GM19240 (cell line): Measurements from ENCODE around the gene GPAT2.
"Not testable (repeated sequence)": the region's sequence is repeated elsewhere in the genome, so short reads cannot be mapped to it uniquely, and the experiment has no call there.

ENCODE experiments used
- DNase-seq: peaks from one replicate; pipeline ENCODE4 v3.0.0; 2011; ENCODE audit warnings: low spot score; ENCODE audit not compliant: insufficient read length

Gene GPAT2, protein sequence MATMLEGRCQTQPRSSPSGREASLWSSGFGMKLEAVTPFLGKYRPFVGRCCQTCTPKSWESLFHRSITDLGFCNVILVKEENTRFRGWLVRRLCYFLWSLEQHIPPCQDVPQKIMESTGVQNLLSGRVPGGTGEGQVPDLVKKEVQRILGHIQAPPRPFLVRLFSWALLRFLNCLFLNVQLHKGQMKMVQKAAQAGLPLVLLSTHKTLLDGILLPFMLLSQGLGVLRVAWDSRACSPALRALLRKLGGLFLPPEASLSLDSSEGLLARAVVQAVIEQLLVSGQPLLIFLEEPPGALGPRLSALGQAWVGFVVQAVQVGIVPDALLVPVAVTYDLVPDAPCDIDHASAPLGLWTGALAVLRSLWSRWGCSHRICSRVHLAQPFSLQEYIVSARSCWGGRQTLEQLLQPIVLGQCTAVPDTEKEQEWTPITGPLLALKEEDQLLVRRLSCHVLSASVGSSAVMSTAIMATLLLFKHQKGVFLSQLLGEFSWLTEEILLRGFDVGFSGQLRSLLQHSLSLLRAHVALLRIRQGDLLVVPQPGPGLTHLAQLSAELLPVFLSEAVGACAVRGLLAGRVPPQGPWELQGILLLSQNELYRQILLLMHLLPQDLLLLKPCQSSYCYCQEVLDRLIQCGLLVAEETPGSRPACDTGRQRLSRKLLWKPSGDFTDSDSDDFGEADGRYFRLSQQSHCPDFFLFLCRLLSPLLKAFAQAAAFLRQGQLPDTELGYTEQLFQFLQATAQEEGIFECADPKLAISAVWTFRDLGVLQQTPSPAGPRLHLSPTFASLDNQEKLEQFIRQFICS

DNA sequence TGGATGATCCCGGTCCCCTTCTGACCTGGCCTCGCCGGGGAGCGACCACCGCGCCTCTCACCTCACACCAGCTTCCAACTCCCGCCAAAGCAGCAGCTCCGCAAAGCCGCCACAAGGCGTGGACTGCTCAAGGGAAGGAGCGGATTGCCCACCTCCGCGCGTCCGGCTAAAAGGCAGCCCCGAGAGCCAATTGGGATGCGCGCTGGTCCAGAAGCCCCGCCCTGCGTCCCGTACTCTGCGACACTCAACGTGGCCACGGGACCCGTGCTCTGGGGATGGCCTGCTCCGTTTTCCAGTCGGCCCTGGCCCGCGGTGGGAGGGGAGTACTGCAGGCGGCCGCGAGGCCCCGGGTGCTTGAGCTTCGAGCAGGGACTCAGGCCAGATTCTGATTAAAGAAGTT lies at the start of gene GPAT2:
Gene GPAT2, minus strand, starts transcription at position 125 of the 400 bp plus-strand sequence. CDS start 2,557 bp downstream, outside the sequence.
- DNase-seq = not testable (repeated sequence)

DNA sequence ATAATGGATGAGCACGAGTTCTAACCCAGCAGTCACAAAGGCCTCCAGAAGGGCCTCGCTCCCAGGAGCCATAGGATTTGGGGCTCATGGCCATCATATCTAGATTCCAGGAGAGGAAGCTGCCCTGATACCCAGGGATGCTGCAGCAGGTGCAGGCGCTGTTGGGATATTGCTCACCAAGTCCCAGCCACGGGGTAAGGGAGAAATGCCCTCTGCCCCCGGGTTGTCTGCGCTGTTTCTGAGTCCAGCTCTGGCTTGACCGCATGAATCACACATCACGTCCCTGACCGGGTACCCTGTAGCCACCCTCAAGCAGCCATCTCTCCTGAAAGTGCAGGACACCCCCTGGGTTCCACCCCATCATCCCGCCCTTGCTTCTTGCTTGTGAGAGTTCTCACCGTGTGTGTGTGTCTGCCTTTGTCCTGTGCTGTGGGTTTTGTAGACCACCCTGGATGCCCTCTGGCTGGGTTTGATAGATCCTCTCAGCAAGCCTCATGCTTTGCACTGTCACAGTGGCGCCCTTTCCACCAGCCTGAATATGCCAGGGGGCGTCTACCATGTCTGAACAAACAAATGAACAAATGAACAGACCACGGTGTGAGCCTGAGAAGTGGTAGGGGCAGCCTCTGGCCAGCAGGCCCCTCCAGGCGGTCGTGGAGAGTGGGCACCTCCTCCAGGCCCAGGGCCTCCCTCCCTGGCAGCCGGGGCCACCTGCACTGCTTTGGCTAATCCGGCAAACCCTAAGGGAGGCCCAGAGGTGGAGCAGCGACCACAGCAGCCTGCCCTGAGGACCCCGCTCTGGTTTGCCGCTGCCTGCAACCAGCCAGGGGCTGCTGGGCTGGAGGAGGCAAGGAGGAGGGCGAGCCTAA lies 49.5 kb upstream of the GPAT2 start:
- no peak for DNase-seq

DNA sequence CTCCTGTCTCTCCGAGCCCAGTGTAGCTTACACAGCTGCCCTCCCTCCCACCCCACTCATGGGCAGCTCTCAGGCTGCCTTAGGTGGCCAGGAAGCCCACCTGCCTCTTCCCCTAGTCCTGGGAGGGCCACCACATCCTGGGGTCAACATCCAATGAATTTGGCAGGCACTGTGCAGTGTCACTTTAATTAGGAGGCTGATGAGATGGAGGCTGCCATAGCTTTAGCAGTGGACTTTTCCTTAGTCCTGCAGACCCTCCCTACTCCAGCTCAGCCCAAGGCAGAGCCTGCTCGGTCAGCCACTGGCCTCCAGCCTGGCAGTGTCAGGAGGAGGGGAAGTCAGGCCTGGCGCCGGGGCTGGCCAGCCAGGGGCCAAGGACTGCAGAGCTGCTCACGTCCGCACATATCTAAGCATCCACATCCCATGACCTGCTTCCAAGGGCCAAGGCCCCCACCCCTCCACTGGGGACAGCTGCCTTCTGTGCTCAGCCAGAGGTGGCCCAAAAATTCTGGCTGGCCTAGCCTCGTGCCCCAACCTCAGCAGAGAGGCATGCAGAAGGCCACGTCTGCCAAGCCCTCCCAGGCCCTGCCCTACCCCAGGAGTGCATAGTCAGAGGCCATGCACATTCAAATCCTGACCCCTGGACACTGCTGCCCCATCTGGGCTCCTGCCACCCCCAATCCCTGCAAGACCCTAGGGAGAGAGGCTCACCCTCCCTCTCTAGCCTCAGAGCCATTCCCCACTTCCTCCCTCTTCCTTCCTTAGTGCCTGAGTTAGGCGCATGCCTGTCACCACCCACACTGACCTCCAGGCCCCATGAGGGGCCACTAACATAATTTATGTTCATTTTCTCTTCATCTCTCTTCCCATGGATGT lies 48.6 kb upstream of the GPAT2 start:
- no peak for DNase-seq

DNA sequence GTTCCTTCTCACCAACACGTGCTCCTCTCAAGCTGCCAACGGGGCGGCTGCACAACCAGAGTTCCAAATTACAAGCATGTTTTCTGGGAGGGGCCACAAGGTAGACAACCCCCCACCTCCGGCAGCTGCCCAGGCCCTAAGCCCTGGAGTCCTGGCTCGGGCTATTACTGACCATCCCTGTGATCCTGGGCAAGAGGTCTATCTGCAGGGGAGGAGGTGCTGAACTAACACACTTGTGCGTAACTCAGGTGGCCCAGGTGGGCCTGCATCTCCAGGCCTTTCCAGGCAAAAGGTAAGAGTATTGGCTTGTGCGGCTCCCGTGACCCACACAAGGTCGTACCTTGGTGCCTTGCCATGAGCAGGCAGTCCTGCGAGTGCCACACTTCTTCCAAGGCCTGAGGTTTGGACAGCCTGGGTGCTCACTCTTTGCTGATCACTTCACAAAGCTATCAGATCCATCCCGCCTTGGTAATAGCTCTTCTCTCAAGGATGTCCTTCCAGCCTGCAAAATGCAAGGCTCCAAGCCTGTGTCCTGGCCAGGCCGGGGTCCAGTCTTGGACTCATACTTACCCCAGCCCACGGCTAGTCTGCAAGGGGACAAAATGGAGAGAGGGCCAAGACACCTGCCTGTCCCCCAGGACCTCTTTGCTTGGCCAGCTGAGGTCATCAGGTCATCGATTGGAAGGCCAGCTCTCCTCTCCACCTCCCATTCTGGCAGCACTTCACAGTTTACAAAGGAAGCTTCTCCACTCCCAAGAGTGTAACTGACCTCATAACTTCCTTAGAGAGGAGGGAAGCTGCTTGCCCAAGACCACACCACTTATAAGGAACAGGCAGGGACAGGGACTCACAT lies 47.7 kb upstream of the GPAT2 start:
- DNase-seq = no peak

DNA sequence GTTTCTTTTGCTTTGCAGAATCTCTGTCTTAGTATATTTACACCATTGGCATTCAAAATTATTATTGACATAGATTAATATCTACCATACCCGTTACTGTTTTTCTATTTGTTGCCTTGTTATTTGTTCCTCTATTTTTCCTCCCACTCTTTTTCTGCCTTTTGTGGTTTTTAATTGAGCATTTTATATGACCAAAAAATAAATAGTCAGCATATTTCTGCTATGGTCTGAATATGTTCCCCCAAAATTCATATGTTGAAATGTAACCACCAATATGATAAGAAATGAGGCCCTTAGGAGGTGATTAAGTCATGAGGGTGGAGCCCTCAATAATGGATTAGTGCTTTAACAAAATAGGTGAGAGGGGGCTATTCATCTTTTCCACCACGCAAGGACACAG lies 46.3 kb upstream of the GPAT2 start:
- DNase-seq = no peak

DNA sequence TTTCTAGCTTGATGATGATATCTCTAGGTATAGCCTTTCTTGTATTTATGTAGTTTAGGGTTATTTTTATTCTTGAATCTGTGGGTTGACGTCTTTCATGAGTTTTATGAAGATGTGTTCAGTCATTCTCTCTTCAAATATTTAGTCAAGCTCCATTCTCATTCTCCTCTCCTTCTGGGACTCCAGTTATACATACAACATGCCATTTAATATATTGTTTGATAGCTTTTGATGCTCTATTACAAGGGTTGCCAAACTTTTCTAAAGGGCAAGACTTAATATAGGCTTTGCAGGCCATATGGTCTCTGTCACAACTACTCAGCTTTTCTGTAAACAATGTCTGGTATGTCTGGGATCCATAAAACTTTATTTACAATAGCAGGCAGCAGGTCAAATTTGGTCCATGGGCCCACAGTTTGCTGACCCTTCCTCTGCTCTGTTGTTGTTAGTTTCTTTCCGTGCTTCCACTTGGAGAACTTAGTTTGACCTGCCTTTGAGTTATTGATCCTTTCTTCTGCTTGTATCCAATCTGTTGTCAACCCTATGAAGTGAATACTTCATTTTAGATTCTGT lies 40.6 kb upstream of the GPAT2 start:
- DNase-seq = no peak

DNA sequence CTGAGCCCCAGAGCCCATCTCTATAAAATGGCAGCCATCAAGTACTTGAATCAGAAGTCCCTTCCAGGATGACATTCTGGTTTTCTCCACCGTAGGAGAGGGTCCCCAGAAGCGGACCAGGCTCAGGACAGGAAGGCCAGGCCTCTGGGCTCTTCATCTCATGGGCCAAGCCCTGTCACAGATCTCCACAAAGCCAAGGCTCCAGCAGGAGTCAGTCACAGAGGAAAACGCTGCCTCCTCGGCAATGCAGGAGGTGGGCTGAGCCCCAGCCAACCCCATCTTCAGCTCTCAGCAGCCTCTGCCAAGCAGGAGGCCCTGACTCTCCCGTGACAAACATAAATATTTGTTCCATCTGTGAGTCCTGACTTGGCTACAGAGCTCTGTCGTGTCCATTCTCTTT lies 39.4 kb upstream of the GPAT2 start:
- DNase-seq = no peak

DNA sequence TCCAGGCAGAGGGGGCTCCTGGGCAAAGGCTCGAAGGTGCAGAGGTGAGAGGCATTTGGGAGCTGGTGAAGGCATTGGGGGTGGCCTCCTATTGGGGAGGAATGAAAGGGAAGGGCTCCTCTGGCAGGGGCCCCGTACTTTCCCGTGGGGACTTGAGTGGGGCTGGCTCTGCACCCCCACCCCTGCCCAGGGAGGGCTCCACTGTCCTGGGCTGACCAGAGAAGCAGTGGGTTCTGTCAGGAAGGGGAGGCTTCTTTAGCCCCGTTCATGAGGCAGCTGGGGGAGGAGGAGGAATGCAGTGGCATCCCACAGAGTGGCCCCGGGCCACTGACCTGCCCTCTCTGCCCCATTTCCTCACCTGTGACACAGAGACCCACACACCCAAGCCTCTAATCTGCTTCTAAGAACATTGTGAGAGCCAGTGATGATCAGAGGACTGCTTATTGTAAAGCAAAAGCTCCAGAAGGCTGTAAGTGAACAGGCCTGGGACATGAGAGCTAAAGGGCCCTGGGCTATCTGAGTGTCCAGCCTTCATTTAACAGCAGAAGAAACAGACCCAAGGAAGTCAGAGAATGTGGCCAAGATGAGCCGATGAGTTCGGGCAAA lies 38.6 kb upstream of the GPAT2 start:
- no peak for DNase-seq

DNA sequence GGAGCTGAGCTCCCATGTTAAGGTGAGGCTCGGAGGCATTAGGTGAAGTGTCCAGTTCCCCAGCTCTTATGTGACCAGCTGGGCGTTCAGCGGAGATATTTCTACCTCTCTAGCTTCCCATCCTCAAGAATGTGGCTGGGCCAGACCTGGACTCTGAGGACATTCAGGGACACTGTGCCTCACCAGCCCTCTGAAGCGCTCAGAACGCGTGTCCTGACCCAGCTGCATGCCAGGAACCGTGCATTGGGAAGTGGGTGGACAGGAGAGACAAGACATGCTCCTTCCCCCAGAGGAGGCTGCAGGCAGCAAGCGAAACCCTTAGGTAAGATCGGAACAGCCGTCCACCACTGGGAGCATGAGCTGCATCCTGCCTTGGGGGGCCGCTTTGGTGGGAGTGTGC lies 38.0 kb upstream of the GPAT2 start:
- no peak for DNase-seq

DNA sequence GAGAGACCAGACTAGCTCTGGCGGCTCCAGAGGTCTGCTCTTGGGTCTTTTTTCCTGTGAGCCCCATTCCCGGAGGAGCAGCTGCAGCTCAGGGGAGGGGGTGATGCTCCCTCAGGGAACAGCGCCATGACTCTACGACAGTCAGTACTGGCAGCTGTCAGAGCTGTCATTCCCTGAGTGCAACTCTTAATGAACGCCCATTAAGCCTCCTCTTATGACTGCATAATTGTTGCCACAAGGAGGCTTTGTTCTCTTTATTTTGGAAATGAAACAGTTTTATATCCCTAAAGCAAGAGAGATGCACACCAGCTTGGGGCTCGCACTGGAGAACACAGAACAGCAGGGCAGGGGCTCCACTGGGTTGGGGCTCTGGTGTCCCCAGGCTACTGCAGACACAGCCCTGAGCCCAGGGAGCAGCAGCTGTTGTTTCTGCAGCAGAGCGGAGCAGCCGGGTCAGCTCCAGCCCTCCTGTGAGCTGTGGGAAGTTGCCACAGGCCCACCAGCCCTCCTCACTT lies 37.3 kb upstream of the GPAT2 start:
- DNase-seq = not testable (repeated sequence)

DNA sequence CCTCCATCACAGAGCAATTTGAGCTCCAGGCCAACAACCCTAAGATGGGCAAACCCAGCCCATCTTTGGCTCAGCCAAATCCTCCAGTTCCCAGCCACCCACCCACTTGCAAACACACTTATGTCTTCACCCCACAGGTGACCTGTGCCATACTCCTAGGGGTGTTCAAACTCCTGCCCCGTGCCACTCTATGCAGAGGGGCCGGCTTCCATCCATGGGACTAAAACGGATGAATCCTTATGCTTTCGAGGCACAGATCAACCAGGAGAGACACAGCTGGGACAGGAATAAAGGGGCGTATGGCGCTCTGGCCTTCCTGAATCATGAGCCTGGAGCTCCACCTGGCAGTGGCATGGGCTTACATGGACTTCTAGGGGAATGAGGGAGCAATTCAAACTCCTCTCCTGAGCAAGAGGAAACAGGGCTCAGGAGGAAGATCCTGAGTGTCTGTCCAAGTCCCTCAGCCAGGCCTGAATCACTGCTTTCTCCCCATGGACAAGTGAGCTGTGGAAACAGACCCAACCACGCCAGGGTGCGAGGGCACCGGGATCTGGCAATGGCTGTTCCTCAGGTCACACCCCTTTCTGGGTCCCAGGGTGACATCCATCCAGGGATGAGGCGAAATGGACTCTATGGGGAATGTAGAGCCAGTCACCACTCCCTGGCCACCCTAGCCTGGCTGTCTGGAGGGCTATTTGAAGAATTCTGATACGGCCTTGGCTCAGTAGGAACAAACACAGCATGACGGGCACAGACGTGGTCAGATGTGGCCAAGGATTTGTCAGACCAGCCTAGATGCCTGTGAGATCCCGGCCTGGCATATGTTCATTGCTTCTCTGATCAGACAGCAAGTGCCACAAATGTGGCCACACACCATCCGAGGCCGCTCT lies 36.6 kb upstream of the GPAT2 start:
- DNase-seq = not testable (repeated sequence)

DNA sequence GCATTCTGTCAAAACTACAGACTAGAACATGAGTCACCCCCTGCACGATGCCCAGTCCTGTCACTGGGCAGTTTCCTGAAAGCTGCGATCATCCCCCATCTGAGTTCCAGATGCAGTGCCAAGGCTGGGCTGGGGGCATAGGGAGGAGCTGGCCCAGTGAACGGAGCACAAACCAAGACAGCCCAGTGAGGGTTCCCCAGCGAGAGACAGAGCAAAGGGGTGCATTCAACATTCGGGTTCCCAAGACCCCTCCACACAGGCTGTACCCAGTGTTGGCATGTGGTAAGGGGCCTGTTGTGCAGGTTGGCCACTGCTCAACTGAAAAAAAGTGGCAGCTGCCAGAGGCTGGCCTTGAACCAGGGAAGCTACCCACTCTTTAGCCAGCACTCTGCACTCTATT lies 35.6 kb upstream of the GPAT2 start:
- not testable (repeated sequence) for DNase-seq

DNA sequence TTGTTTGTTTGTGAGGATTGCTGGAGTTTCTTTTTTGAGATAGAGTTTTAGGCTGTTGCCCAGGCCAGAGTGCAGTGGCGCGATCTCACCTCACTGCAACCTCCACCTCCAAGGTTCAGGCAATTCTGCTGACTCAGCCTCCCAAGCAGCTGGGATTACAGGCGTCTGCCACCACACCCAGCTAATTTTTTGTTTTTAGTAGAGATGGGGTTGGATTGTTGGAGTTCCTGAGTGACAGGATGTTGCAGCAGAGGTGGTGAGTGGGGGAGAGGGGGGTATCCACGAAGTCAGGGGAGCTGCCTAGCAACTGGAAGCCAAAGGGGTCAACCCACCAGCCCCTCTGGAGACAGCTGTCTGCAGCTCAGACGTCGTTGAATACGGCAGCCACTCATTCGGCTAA lies 35.2 kb upstream of the GPAT2 start:
- DNase-seq = not testable (repeated sequence)

DNA sequence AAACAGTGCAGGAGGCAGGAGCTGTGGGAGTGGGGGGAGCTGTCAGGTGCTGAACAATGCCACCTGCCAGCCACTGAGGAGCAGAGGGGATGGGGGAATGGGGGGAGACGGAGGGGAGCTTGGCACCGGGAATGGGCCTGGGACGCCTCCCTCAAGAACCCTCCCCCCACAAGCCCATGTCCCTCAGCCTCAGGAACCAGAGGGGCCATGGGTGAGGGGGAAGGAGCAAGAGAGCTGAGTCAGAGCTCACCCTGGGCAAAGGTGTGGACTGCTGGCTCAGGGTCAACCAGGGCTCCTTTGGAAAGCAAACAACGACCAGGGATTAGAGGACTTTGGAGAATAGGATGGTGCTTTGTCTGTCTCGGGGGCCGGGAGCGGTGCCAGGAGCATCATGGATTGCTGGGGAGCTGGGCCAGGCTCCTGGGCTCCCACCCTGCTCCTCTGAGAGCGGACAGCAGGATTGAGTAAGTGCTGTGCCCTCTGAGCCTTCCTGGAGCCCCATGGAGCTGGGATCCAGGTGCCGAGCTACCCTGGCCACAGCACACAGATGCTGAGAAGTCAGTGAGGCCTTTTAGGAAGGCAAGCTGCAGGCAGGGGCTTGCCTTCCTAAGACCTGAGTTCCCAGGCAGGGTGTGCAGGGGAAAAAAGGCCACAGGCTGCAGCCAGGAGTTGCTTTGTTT lies 33.3 kb upstream of the GPAT2 start:
- not testable (repeated sequence) for DNase-seq

DNA sequence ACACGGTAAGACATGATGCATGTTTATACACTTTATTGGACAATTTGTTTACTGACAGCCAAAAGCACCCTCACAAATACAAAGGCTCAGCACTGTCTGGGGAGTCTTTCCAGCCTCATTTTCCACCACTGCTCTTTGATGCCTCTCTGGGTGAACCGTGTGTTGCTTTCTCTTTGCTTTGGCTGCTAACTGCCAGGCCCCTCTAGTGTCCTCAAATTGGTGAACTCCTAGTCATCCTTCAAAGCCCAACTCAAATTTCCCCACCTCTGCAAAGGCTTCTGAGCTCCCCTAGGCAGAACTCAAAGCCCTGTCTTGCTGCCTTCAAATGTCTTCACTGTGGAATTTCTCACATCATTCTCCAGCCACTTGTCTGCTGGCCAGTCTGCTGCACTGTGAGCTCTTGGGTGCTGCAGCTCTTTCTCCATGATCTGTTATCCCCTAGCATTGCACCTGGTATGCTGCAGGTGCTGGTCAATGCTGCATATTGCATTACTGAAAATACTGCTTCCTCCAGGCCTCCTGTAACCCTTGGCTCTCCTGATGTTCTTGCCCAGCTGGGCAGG lies 32.5 kb upstream of the GPAT2 start:
- DNase-seq = not testable (repeated sequence)

DNA sequence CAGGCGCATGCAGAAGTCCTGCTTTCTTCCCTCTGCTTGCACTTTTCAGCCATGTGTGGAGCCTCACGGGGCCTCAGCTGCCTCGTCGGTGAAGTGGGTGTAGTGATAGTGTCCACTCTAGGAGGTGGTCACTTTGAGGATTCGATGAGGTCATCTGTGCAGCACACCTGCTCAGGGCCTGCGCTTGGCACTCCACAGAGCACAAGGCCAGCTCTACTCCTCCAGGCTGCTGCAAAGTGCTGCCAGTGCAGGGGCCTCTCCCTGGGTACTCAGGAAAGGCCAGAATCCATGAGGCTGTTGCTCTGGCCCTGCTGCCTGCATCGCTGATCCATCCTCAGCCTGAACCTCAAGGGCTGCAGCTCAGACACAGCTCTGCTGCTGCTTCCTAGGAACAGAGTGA lies 31.8 kb upstream of the GPAT2 start:
- not testable (repeated sequence) for DNase-seq

DNA sequence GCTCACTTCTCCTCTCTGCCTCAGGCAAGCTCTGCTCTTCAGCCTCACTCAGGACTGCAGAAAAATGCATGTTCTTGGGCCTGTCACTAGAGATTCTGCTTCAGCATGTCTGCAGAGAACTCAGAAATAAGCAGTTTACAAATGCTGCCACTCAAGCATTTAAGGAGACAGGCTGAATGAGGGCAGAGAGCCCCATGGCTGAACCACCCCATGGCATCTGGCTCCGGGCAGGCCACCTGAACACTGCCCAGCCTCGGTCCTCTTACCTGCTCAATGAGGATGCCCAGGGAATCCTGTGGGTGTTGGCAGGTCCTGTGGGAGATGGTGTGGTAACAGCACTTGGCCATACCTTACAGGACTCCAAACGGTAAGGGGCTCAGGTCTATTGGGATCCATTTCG lies 31.2 kb upstream of the GPAT2 start:
- not testable (repeated sequence) for DNase-seq
